DND-41 (cell line): ENCODE data around the gene ST7.

Source experiments
- EZH2 ChIP-seq: IDR thresholded peaks from 3 replicates; pipeline ENCODE4 v1.6.1; 2012; ENCODE audit warnings: borderline replicate concordance, low read depth, mild to moderate bottlenecking, moderate library complexity, low read length, inconsistent platforms; ENCODE audit not compliant: severe bottlenecking
- TF ChIP-seq, protein P1 (sequence below): IDR thresholded peaks from 2 replicates; pipeline ENCODE4 v1.5.1; 2012; ENCODE audit warnings: borderline replicate concordance, low read length, moderate library complexity, mild to moderate bottlenecking; ENCODE audit not compliant: poor library complexity, severe bottlenecking; ENCODE audit errors: extremely low read depth

DNA sequence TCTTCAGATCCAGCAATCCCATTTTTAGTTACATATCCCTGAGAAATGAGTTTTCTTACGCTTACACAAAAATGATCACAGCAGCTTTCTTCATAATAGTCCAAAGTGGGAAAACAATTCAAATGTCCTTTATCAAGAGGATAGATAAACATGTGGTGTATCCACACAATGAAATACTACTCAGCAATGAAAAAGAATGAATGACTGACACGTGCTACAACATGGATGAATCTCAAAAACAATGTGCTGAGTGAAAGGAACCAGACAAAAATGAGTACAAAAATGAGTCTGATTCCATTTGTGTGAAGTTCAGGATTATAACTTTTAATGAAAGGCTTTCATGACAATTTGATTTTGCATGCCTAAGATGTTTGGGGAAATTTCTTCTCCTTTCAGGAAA is 230.4 kb downstream of the ST7 start:
- TF ChIP-seq, protein P1, sequence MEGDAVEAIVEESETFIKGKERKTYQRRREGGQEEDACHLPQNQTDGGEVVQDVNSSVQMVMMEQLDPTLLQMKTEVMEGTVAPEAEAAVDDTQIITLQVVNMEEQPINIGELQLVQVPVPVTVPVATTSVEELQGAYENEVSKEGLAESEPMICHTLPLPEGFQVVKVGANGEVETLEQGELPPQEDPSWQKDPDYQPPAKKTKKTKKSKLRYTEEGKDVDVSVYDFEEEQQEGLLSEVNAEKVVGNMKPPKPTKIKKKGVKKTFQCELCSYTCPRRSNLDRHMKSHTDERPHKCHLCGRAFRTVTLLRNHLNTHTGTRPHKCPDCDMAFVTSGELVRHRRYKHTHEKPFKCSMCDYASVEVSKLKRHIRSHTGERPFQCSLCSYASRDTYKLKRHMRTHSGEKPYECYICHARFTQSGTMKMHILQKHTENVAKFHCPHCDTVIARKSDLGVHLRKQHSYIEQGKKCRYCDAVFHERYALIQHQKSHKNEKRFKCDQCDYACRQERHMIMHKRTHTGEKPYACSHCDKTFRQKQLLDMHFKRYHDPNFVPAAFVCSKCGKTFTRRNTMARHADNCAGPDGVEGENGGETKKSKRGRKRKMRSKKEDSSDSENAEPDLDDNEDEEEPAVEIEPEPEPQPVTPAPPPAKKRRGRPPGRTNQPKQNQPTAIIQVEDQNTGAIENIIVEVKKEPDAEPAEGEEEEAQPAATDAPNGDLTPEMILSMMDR: no peak
- no peak for TF ChIP-seq EZH2
